Measurements from ENCODE around the gene ADAMTSL3. TPM values are rescaled to one million over a fixed set of nuclear protein-coding genes. Genes with fewer than 3 reads are reported as not detected.
"Not testable (repeated sequence)": the region's sequence is repeated elsewhere in the genome, so short reads cannot be mapped to it uniquely, and the experiment has no call there.

The ADAMTSL3 gene
- total and polyA plus RNA-seq, 9 donors = 26.2 to 63.2 (median 40.8) TPM

DNA sequence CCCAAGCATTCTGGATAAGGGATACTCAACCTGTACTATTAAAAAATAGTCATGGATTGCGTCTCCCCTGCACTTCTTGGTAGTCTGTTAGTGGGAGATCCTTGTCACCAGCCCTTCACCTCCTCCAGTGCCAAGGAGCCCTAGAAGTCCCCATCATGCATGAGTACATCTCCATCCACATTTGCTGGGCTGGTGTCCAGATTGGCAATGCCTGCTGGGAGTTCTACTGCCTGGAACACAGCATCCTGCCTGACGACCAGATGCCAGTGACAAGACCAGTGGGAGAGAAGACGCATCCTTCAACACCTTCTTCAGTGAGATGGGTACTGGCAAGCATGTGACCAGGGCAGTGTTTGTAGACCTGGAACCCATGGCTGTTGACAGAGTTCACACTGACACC is 85.7 kb downstream of the ADAMTSL3 start:
- Histone ChIP-seq H3K9me3 (replicated peaks; ENCODE audit: control insufficient read depth, low read depth, low read length) (peaks cover 3% of the 10 kb centered on the region), H3K27ac (ENCODE audit: low read length) (no peak overlapping the region), H3K36me3 (ENCODE audit: control insufficient read depth, insufficient read depth, low read length) (peaks cover 3% of the 10 kb centered on the region), H3K27me3 (ENCODE audit: control insufficient read depth, insufficient read depth, low read length) (no peaks in the 10 kb centered on the region), H3K4me3 (ENCODE audit: low read length) (no peak overlapping the region), H3K4me1 (ENCODE audit: control insufficient read depth, insufficient read depth, low read length) (no peaks in the 10 kb centered on the region)
- DNase-seq = no peak
- no CpG with 5 or more reads among the region's 3 CpGs for whole genome bisulfite sequencing (ENCODE audit: insufficient coverage)

DNA sequence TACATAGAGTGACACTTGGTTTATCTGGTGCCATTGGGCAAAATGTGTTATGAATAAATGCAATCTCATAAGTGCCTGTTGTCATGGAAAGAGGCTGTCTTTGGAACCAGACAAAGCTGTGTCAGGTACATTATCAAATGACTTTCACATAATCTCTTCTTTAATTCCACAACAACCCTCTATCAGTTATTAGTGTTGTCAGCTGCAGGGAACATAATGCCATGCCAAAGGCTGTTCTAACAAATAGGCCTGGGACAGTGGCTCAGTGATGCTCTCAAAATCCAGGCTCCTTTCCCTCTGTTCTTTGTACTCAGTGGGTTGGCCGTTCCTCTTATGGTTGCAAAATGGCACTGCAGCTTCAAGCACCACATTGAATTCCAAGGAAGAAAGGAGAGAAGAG is 91.8 kb downstream of the ADAMTSL3 start:
- Histone ChIP-seq H3K4me3 (ENCODE audit: low read length) (no peak overlapping the region), H3K36me3 (ENCODE audit: control insufficient read depth, insufficient read depth, low read length) (no peaks in the 10 kb centered on the region), H3K9me3 (replicated peaks; ENCODE audit: control insufficient read depth, low read depth, low read length) (no peaks in the 10 kb centered on the region), H3K27ac (ENCODE audit: low read length) (no peak overlapping the region), H3K4me1 (ENCODE audit: control insufficient read depth, insufficient read depth, low read length) (peaks cover 2% of the 10 kb centered on the region), H3K27me3 (ENCODE audit: control insufficient read depth, insufficient read depth, low read length) (no peaks in the 10 kb centered on the region)
- WGBS (ENCODE audit: insufficient coverage) = no CpG with 5 or more reads among the region's 1 CpG
- no peak for DNase-seq

DNA sequence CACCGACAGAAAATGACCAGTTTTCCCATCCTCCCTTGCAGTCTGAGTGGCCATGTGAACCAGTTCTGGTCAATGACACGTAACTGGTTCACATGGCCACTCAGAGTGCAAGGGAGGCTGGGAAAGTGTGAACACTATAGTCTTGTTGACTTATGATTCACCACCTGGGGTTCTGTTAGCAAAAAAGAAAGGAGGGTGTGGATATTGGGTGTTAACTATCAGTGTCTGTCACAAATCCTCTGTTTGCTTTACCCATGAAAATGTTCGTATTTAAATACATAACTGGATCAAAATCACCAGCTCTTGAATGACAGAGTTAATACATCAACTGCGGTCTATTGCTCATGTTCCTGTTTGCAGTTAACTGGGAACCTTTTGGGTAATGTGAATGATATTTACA is 92.3 kb downstream of the ADAMTSL3 start:
- Histone ChIP-seq H3K36me3 (ENCODE audit: control insufficient read depth, insufficient read depth, low read length) (no peaks in the 10 kb centered on the region), H3K27ac (ENCODE audit: low read length) (no peak overlapping the region), H3K4me3 (ENCODE audit: low read length) (no peak overlapping the region), H3K4me1 (ENCODE audit: control insufficient read depth, insufficient read depth, low read length) (peaks cover 2% of the 10 kb centered on the region), H3K27me3 (ENCODE audit: control insufficient read depth, insufficient read depth, low read length) (no peaks in the 10 kb centered on the region), H3K9me3 (replicated peaks; ENCODE audit: control insufficient read depth, low read depth, low read length) (no peaks in the 10 kb centered on the region)
- 78% methylated on average over 1 of the region's 4 CpGs for WGBS (ENCODE audit: insufficient coverage)
- no peak for DNase-seq

DNA sequence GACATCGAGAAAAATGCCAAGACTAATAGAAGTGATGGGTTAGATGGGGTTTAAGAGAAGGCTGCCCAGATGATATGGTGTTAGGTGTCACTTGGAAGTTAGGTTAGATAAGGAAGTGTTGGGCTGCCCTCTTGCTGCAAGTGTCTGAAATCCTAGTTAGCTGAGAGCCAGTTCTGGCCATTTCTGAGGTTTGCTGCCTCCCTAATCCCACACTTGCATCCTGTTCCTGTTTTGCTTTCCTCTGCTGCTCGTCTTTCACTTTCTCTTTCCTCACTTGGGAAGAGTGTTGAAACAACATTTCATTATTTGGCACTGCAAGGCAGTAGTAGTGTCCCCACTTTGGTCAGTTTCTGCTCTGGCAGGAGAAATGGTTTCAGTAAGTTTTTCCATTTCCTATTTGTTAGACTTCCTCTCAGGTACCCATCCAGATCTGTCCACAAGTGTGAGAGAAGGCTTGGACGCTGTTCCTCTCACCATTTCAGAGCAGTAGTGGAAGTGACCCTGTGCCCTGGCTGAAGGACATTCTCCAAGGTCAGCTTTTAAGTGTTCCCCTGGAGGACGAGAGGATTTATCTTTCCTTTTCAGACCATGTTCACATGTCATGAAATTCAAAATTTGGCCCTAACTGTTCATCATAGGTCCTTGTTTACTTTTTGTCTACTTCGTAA is 93.3 kb downstream of the ADAMTSL3 start:
- peak; percentile 86 for DNase-seq
- peak overlapping the region; percentile 20 for H3K27ac ChIP-seq (ENCODE audit: low read length)

DNA sequence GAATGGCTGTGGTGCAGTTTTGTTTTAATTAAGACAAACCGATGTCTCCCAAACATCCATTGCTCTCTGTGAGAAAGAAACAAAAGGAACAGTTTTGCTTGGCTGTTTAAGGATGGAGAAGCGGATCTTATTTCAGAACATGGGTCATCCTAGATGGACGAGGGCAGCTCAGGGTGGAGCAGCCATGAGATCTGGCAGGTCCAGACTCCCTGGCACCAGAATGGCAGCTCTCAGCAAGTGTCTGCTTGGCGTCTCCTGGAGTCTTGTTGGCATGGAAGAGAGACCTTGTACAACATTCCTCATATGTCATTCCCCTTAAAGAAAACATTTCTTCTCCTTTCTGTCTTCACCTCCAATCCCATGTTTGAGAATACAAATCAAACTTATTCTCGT is 93.8 kb downstream of the ADAMTSL3 start:
- 77% methylated on average over 2 of the region's 5 CpGs for WGBS (ENCODE audit: insufficient coverage)
- DNase-seq = no peak
- Histone ChIP-seq H3K4me3 (ENCODE audit: low read length) (no peak overlapping the region), H3K4me1 (ENCODE audit: control insufficient read depth, insufficient read depth, low read length) (peaks cover 2% of the 10 kb centered on the region), H3K36me3 (ENCODE audit: control insufficient read depth, insufficient read depth, low read length) (no peaks in the 10 kb centered on the region), H3K9me3 (replicated peaks; ENCODE audit: control insufficient read depth, low read depth, low read length) (no peaks in the 10 kb centered on the region), H3K27ac (ENCODE audit: low read length) (no peak overlapping the region), H3K27me3 (ENCODE audit: control insufficient read depth, insufficient read depth, low read length) (no peaks in the 10 kb centered on the region)

More for the DNA sequence above, 93.3 kb downstream of the ADAMTSL3 start:
- Histone ChIP-seq H3K27me3 (ENCODE audit: control insufficient read depth, insufficient read depth, low read length) (no peaks in the 10 kb centered on the region), H3K4me1 (ENCODE audit: control insufficient read depth, insufficient read depth, low read length) (peaks cover 2% of the 10 kb centered on the region), H3K36me3 (ENCODE audit: control insufficient read depth, insufficient read depth, low read length) (no peaks in the 10 kb centered on the region), H3K9me3 (replicated peaks; ENCODE audit: control insufficient read depth, low read depth, low read length) (no peaks in the 10 kb centered on the region), H3K4me3 (ENCODE audit: low read length) (no peak overlapping the region)
- no CpG with 5 or more reads among the region's 5 CpGs for WGBS (ENCODE audit: insufficient coverage)

DNA sequence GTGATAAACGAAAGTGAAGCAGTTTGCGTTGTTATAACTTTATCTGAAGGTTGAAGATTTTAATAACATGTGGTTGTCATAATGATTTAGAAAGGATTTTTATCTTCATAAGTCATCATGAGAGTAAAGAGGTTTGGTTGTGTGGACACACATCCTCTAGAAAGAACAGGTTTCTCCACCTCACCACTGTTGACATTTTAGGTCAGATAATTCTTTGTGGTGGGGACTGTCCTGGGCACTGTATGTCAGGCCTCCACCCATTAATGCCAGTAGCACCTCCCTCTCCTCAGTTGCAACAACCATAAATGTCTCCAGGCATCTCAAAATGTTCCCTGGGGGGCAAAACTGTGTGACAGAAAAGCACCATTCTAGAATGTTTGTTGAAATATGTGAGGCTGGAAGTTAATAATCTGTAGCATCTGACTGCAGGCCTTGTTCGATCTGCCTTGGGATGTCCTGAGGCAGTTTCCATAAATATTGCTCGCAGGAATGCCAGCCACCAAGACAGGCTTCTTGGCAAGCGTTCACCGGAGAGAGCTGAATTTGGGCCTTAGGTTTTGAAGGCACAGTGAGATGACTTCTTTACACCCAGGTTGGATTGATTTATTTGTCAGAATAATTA is 100.1 kb downstream of the ADAMTSL3 start:
- no peaks in the 10 kb centered on the region for H3K27me3 ChIP-seq (ENCODE audit: control insufficient read depth, insufficient read depth, low read length)
- DNase-seq = no peak
- 68% methylated on average over 2 of the region's 6 CpGs for WGBS (ENCODE audit: insufficient coverage)
- H3K27ac ChIP-seq (ENCODE audit: low read length) = no peak overlapping the region
- peaks cover 4% of the 10 kb centered on the region for H3K9me3 ChIP-seq (replicated peaks; ENCODE audit: control insufficient read depth, low read depth, low read length)
- no peaks in the 10 kb centered on the region for H3K36me3 ChIP-seq (ENCODE audit: control insufficient read depth, insufficient read depth, low read length)
- no peak overlapping the region for H3K4me3 ChIP-seq (ENCODE audit: low read length)
- H3K4me1 ChIP-seq (ENCODE audit: control insufficient read depth, insufficient read depth, low read length) = no peaks in the 10 kb centered on the region

DNA sequence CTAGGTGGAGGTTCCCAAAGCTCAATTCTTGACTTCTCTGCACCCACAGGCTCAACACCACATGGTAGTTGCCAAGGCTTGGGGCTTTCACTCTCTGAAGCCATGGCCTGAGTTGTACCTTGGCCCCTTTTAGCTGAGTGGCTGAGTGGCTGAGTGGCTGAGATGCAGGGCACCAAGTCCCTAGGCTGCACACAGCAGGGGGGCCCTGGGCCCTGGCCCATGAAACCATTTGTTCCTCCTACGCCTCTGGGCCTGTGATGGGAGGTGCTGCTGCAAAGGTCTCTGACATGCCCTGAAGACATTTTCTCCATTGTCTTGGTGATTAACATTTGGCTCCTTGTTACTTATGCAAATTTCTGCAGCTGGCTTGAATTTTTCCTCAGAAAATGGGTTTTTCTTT is 103.4 kb downstream of the ADAMTSL3 start:
- H3K27ac ChIP-seq (ENCODE audit: low read length); H3K36me3 ChIP-seq (ENCODE audit: control insufficient read depth, insufficient read depth, low read length); H3K9me3 ChIP-seq (replicated peaks; ENCODE audit: control insufficient read depth, low read depth, low read length); DNase-seq; H3K4me3 ChIP-seq (ENCODE audit: low read length); H3K27me3 ChIP-seq (ENCODE audit: control insufficient read depth, insufficient read depth, low read length); H3K4me1 ChIP-seq (ENCODE audit: control insufficient read depth, insufficient read depth, low read length): not testable (repeated sequence)
- no CpG with 5 or more reads among the region's 1 CpG for WGBS (ENCODE audit: insufficient coverage)

DNA sequence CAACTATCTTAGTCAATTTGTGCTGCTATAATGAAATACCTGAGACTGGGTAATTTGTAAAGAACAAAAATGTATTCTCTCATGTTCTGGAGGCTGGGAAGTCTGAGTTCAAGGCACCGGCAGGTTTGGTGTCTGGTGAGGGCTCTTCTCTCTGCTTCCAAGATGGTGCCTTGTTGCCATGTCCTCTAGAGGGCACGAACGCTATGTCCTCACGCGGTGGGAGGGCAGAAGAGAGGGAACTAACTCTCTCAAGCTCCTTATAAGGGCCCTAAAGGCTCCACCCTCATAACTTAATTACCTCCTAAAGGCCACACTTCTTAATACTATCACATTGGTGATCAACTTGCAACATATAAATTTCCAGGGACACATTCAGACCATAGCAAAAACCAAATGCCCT is 108.4 kb downstream of the ADAMTSL3 start:
- peaks cover 7% of the 10 kb centered on the region for H3K4me1 ChIP-seq (ENCODE audit: control insufficient read depth, insufficient read depth, low read length)
- H3K36me3 ChIP-seq (ENCODE audit: control insufficient read depth, insufficient read depth, low read length) = no peaks in the 10 kb centered on the region
- H3K9me3 ChIP-seq (replicated peaks; ENCODE audit: control insufficient read depth, low read depth, low read length) = peaks cover 1% of the 10 kb centered on the region
- no peaks in the 10 kb centered on the region for H3K27me3 ChIP-seq (ENCODE audit: control insufficient read depth, insufficient read depth, low read length)
- H3K4me3 ChIP-seq (ENCODE audit: low read length) = no peak overlapping the region
- H3K27ac ChIP-seq (ENCODE audit: low read length) = no peak overlapping the region
- DNase-seq = no peak
- WGBS (ENCODE audit: insufficient coverage) = no CpG with 5 or more reads among the region's 5 CpGs

DNA sequence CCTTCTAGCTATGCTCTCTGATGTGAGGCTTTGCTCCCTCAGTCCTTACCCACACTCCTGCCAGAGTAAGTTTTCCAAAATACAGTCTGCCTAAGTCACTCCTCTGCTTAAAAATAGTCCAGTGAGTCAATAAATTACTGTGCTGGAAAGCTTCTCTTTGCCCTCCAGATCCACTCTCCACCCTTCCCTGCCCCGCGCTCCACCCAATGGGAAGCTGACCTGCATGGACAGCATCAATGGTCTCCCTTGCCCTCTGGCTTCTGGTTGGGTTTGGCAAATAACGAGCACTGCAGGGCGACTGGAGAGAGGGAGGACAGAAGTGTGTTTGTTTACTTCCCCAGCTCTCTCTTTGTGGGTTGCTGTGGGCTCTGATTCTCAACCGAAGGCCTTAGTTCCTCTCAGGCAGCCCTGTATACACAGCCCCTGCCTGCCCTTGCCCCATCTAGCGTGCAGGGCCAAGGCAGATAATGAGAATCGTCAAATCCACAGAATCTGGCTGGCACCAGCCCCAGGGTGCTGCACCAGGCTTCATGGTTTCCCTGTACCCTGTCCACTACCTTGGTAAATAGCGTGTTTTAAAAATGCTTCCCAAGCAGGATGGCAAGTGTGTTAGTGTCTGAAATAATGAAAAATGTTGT is 110.4 kb downstream of the ADAMTSL3 start:
- Histone ChIP-seq H3K36me3 (ENCODE audit: control insufficient read depth, insufficient read depth, low read length) (no peaks in the 10 kb centered on the region), H3K27me3 (ENCODE audit: control insufficient read depth, insufficient read depth, low read length) (no peaks in the 10 kb centered on the region), H3K9me3 (replicated peaks; ENCODE audit: control insufficient read depth, low read depth, low read length) (no peaks in the 10 kb centered on the region), H3K4me3 (ENCODE audit: low read length) (no peak overlapping the region), H3K4me1 (ENCODE audit: control insufficient read depth, insufficient read depth, low read length) (peaks cover 7% of the 10 kb centered on the region), H3K27ac (ENCODE audit: low read length) (no peak overlapping the region)
- no peak for DNase-seq
- 75% methylated on average over 3 of the region's 8 CpGs for WGBS (ENCODE audit: insufficient coverage)

DNA sequence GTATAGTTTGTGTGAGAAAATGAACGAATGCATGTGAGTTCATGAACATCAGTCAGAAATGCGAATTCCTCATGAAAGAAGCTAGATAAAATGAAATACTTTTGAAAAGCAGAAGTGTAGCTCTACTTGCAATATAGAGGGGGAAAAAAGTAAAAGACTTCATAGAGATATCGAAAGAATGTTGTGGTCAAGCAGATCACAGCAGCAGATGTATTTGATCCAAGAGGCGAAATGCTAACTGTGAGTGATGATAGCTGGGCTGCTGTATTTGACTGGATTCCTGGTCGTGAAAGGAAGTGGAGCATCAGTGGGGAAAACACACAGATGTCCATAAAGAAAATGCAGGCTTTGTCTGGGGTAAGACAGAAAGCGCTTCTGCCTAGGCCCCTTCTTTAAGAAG is 112.4 kb downstream of the ADAMTSL3 start:
- H3K27me3 ChIP-seq (ENCODE audit: control insufficient read depth, insufficient read depth, low read length) = no peaks in the 10 kb centered on the region
- H3K4me3 ChIP-seq (ENCODE audit: low read length) = no peak overlapping the region
- WGBS (ENCODE audit: insufficient coverage) = 46% methylated on average over 4 of the region's 6 CpGs
- peak overlapping the region; percentile 22 for H3K27ac ChIP-seq (ENCODE audit: low read length)
- peaks cover 7% of the 10 kb centered on the region for H3K4me1 ChIP-seq (ENCODE audit: control insufficient read depth, insufficient read depth, low read length)
- DNase-seq = peak; percentile 53
- no peaks in the 10 kb centered on the region for H3K36me3 ChIP-seq (ENCODE audit: control insufficient read depth, insufficient read depth, low read length)
- H3K9me3 ChIP-seq (replicated peaks; ENCODE audit: control insufficient read depth, low read depth, low read length) = no peaks in the 10 kb centered on the region

All from muscle of leg (tissue), 11 donors.